HG02870 (cell line): ENCODE measurements around the gene TRPT1.

Source experiments
- ATAC-seq: cut with Tn5 transposase; IDR thresholded peaks from one replicate; pipeline ENCODE4 v1.9.1; 2021; ENCODE audit warnings: mild to moderate bottlenecking, moderate library complexity; ENCODE audit not compliant: unreplicated experiment

TRPT1 gene

DNA sequence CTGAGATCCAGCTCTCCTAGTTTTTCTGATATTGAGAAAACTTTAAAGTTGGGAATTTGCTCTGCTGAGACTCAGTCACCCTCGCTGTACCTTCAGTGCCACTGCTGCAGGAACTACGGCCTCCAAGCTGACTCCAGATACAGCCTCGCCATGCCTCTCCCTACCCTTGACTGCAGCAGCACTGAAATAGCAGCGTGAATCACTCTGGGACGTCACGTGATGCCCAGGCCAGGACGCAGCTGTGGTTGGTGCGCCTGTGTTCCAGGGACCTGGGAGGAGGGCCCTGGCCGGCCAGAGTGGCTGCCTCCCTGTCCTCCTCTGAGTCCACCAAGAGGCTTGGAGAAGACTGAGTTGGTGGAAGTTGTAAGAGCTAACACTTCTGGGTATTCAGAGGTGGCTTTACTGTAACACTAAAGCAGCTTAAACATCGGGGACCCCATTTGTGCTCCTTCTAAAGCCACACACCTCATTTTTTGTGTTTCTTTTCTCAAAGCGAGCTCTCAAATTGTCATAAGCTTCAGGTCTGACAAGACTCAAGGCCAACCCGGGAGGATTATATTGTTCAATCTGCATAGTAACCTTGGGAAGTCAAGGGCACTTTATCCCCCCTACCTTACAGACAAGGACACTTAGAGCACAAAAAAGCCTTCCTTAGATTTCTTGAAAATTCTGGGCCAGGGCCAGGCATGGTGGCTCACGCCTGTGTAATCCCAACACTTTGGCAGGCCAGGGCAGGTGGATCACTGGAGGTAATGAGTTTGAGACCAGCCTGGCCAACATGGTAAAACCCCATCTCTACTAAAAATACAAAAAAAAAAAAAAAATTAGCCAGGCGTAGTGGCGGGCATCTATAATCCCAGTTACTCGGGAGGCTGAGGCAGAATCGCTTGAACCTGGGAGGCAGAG lies 44.2 kb downstream of the TRPT1 start:
- no peak for ATAC-seq

- no peak for ATAC-seq
Measured at GRCh38 chr11:64180891-64181290, 45.1 kb downstream of the TRPT1 start.

GRCh38 chr11:64178951-64179639 lies 46.9 kb downstream of the TRPT1 start:
- no peak for ATAC-seq

GRCh38 chr11:64178203-64178602 lies 47.8 kb downstream of the TRPT1 start:
- no peak for ATAC-seq

- ATAC-seq = no peak
Measured at GRCh38 chr11:64176751-64177150, 49.2 kb downstream of the TRPT1 start.
